ENCODE data around the gene PLRG1. TPM values are rescaled to one million over a fixed set of nuclear protein-coding genes. Genes with fewer than 3 reads are reported as not detected.

The PLRG1 gene
- total RNA-seq, 4 donors from 2014 or later, result 22.5 to 48.2 (median 42.9) TPM

DNA sequence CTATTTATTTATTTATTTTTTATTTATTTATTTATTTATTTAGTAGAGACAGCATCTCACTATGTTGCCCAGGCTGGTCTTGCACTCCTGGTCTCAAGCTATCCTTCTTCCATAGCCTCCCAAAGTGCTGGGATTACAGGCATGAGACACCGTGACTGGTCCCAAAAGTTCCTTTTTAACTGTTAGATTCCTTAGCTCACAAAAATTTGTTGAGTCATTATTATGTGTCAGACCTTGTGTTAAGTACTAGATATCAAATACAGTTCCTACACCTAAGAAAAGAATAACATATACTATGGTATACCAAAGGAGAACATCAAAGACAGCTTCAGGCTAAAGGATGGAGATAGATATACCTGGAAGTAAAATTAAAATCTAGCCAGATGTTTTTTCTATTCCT is 28.7 kb upstream of the PLRG1 start:
- in situ Hi-C loops (cut with MboI; ENCODE audit: low pct_ligation_motif_present in 1 of 4, low pct_unique_long_range_greater_than_20kb in 1 of 4, low sequenced_read_pairs in 3 of 4), result no loop called here
- no peak for TF ChIP-seq EP300 (IDR thresholded peaks at IDR 0.05; ENCODE audit: low read depth)
- TF ChIP-seq POLR2AphosphoS5 (IDR thresholded peaks at IDR 0.05), result no peak
- TF ChIP-seq, protein P1, sequence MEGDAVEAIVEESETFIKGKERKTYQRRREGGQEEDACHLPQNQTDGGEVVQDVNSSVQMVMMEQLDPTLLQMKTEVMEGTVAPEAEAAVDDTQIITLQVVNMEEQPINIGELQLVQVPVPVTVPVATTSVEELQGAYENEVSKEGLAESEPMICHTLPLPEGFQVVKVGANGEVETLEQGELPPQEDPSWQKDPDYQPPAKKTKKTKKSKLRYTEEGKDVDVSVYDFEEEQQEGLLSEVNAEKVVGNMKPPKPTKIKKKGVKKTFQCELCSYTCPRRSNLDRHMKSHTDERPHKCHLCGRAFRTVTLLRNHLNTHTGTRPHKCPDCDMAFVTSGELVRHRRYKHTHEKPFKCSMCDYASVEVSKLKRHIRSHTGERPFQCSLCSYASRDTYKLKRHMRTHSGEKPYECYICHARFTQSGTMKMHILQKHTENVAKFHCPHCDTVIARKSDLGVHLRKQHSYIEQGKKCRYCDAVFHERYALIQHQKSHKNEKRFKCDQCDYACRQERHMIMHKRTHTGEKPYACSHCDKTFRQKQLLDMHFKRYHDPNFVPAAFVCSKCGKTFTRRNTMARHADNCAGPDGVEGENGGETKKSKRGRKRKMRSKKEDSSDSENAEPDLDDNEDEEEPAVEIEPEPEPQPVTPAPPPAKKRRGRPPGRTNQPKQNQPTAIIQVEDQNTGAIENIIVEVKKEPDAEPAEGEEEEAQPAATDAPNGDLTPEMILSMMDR (IDR thresholded peaks at IDR 0.05), result no peak
- TF ChIP-seq POLR2A (IDR thresholded peaks at IDR 0.05), result no peak

DNA sequence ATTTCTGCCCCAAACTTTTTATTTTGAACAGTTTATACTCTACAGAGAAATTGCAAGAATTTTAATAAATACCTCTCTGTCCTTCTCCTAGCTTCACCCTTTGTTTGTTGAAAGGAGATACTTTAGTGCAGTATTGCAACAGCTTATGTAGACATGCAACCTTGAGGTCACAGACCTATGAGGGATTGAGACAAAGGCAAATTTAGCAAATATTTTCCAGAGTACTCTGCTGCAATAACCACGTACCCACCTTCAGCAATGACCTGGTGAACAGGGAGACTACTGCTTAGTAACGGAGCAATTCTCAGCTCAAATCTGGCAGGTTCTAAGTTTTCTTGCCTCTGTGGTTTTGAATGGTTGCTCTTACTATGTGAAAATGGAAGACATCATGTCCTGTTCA is 27.1 kb upstream of the PLRG1 start:
- Histone ChIP-seq H3K27me3 (peaks cover 2% of the 10 kb centered on the region), H3K36me3 (no peaks in the 10 kb centered on the region), H3K9me3 (no peaks in the 10 kb centered on the region), H3K4me1 (no peaks in the 10 kb centered on the region), H3K4me3 (no peak overlapping the region), H3K27ac (no peak overlapping the region)
- intact Hi-C loops (cut with DNase I; ENCODE audit: low total_unique reads), result loop anchor here (1.0 kb wide), 1 partner anchor 21 kb away; no protein-coding TSS in a partner anchor
- in situ Hi-C loops (cut with MboI; ENCODE audit: low pct_ligation_motif_present in 1 of 4, low pct_unique_long_range_greater_than_20kb in 1 of 4, low sequenced_read_pairs in 3 of 4), result no loop called here
- DNase-seq, result no peak
- WGBS, 2 donors (ENCODE audit: low coverage in 1 of 2), result 78% methylated on average over 2 of the region's 2 CpGs; no CpG with 5 or more reads in 1 of the 2 donors
- TF ChIP-seq, protein P1 (IDR thresholded peaks at IDR 0.05), result no peak
- no peak for TF ChIP-seq EP300 (IDR thresholded peaks at IDR 0.05; ENCODE audit: low read depth)
- TF ChIP-seq POLR2AphosphoS5 (IDR thresholded peaks at IDR 0.05), result no peak
- no peak for TF ChIP-seq POLR2A (IDR thresholded peaks at IDR 0.05)

More for the DNA sequence above, 28.7 kb upstream of the PLRG1 start:
- H3K27me3 ChIP-seq, result peaks cover 2% of the 10 kb centered on the region
- H3K4me3 ChIP-seq, result no peak overlapping the region
- 67 to 70% methylated on average over 1 of the region's 1 CpG for WGBS, 2 donors (ENCODE audit: low coverage in 1 of 2)
- intact Hi-C loops (cut with DNase I; ENCODE audit: low total_unique reads), result no loop called here
- H3K9me3 ChIP-seq, result no peaks in the 10 kb centered on the region
- no peaks in the 10 kb centered on the region for H3K4me1 ChIP-seq
- no peak overlapping the region for H3K27ac ChIP-seq
- no peaks in the 10 kb centered on the region for H3K36me3 ChIP-seq
- DNase-seq, result no peak

DNA sequence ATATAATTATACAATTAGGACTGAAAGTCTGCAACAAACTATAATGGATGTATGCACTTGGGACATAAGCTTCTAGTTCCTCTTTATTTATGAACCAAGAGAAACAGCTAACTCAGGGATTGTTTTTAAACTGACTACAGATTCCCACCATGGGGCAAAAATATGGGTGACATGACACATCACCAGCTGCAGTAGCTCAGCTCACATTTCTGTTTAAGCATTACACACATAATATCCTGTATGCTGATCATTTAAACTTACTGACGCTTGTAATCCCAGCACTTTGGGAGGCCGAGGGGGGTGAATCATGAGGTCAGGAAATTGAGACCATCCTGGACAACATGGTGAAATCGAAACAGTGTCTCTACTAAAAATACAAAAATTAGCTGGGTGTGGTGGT is 24.1 kb upstream of the PLRG1 start:
- 75 to 81% methylated on average over 1 to 3 of the region's 3 CpGs for WGBS, 2 donors (ENCODE audit: low coverage in 1 of 2)
- Histone ChIP-seq H3K36me3 (no peaks in the 10 kb centered on the region), H3K4me3 (no peak overlapping the region), H3K27ac (no peak overlapping the region), H3K9me3 (no peaks in the 10 kb centered on the region), H3K4me1 (no peaks in the 10 kb centered on the region), H3K27me3 (peaks cover 2% of the 10 kb centered on the region)
- in situ Hi-C loops (cut with MboI; ENCODE audit: low pct_ligation_motif_present in 1 of 4, low pct_unique_long_range_greater_than_20kb in 1 of 4, low sequenced_read_pairs in 3 of 4) (loop anchor here in 2 of 4 donors (25.0 kb wide), 1 partner anchor 788 kb away; no protein-coding TSS in a partner anchor), intact Hi-C loops (cut with DNase I; ENCODE audit: low total_unique reads) (no loop called here)
- TF ChIP-seq, protein P1 (IDR thresholded peaks at IDR 0.05), result no peak
- TF ChIP-seq EP300 (IDR thresholded peaks at IDR 0.05; ENCODE audit: low read depth) (no peak), POLR2A (IDR thresholded peaks at IDR 0.05) (no peak)
- no peak for DNase-seq

DNA sequence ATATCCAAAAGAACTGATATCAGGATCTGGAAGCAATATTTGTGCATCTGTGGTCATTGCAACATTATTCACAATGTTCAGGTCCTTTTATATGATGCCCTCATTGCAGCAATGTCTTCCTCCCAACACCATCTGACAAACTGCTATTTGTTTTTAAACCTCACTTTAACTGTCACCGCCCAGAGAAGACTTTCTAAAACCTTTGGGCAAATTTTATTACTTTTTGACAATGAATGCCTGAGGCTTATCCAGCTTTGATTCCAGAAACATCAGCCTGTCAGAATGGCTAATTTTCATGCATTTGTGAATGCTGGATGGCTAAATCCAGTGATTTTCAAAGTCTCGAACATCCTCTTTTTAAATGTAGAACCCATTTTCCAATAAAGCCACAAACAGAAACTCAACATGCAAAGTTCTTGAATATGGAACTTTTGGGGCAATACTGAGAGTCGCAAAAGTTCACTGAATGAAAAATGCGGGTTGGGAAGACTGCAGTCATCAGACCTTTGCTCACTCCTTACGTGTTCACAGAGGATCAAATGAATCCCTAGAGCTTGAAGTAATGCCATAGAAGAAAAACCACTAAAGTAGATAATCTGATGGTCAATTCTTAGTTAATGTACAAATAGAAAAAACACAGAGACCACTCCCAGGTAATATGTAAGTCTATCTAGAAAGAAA is 23.1 kb upstream of the PLRG1 start:
- WGBS, 2 donors (ENCODE audit: low coverage in 1 of 2), result 79 to 86% methylated on average over 3 to 5 of the region's 5 CpGs
- H3K27ac ChIP-seq, result no peak overlapping the region
- intact Hi-C loops (cut with DNase I; ENCODE audit: low total_unique reads) (no loop called here), in situ Hi-C loops (cut with MboI; ENCODE audit: low pct_ligation_motif_present in 1 of 4, low pct_unique_long_range_greater_than_20kb in 1 of 4, low sequenced_read_pairs in 3 of 4) (loop anchor here in 2 of 4 donors (25.0 kb wide), 1 partner anchor 789 kb away; no protein-coding TSS in a partner anchor)
- H3K9me3 ChIP-seq, result no peaks in the 10 kb centered on the region
- H3K27me3 ChIP-seq, result no peaks in the 10 kb centered on the region
- no peak for DNase-seq
- no peak overlapping the region for H3K4me3 ChIP-seq
- TF ChIP-seq, protein P1 (IDR thresholded peaks at IDR 0.05), result no peak
- no peak for TF ChIP-seq EP300 (IDR thresholded peaks at IDR 0.05; ENCODE audit: low read depth)
- TF ChIP-seq POLR2A (IDR thresholded peaks at IDR 0.05), result no peak
- no peak for TF ChIP-seq POLR2AphosphoS5 (IDR thresholded peaks at IDR 0.05)
- no peaks in the 10 kb centered on the region for H3K36me3 ChIP-seq
- H3K4me1 ChIP-seq, result no peaks in the 10 kb centered on the region

Measured in transverse colon (tissue), 4 donors.